HG03175 (cell line): ENCODE measurements around the gene LARGE2.
A peak's percentile ranks its signal among the peaks of the same experiment; 100 is the strongest.
"Not testable (repeated sequence)": the region's sequence is repeated elsewhere in the genome, so short reads cannot be mapped to it uniquely, and the experiment has no call there.

Source experiments
- ATAC-seq: cut with Tn5 transposase; IDR thresholded peaks from one replicate; pipeline ENCODE4 v1.9.1; 2021; ENCODE audit warnings: mild to moderate bottlenecking, moderate library complexity; ENCODE audit not compliant: unreplicated experiment

LARGE2 gene

DNA sequence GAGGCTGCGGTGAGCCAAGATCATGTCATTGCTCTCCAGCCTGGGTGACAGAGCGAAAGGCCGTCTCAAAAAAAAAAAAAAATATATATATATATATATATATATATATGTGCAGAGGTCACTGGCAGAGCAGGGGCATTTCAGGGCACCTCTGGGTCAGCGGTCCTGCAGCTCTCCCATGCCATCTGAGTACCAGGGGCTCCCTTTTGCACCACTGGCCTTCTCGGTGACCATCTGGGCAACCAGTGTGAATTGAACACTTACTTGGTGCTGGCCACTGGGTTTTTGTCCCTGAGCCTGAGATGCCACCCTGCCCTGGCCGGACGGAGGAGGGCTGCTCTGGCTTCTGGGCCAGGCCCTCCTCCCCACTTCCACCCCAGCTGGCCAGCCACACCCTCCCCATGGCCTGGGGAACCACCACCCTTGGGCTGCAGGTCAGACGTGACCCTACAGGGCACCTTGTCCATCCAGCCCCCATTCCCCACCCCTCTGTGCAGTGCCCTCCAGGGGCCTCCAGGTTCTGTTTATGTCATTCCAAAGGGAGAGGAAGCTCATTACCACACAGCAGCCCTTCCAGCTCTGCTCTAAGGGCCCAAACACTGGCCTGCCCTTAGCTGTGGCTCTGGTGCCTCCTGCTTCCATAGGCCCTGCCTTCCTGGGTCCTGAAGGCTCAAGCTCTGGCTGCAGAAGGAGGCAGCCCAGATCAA is 26.8 kb upstream of the LARGE2 start:
- no peak for ATAC-seq

DNA sequence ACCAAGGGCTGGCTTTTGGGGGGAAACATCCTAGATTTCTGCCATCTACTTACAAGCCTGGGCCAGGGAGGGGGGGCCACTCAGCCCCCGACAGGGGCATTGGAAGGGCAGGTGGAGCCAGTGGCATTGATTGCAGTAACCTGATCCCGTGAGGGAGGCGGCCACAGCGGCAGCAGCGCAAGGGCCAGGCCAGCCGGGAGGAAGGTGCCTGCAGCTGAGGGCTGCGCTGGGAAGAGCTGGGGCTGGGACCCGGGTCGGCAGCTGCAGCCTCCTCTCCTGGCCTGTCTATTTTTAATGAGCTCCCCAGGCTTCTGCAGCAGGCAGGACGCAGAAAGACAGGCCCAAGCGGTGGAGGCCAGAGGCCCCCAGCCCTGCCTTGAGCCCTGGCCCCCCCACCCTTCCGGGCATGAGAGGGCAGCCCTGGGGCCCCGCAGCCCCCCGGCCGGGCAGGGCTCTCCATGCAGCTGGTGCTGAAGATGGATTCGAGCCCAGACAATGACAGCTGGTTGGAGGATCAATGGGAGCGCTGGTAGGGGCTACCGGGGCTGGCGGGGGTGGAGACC is 26.0 kb upstream of the LARGE2 start:
- no peak for ATAC-seq

DNA sequence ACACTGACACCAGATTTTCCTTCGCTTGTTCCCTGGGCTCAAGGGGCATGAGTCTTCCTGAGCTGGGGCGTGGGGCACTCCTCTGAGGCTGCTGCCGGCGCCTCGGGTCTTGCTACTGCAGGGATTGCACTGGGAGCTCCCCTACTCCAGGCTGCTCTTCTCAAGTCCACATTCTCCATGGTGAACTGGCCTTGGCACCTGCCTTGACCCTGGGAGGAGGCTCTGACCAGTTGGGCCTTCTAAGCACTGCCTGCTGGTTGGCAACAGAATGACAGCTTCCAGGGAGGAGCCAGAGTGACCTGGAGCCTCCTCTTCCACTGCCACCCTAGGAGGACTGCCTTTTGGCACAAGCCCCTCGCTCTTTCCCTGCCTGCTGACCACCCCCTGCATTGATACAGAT is 24.9 kb upstream of the LARGE2 start:
- ATAC-seq = no peak

DNA sequence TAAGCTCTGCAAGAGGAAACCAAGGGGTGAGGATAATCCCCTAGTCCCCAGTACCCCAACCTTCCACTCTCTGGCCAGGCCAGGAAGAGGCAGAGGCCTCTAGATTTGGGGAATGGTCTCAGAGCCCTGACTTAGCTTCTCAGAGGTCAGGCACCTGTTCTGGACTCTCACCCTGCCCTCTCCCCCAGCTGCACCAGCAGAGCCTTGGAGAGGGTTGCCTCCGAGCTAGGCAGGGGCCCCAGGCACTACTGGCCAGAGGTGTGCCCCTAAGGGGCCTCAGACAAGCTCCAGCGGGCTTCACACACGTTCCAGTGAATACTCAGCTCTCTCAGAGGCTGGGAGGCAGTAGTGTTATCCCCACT is 23.4 kb upstream of the LARGE2 start:
- no peak for ATAC-seq

DNA sequence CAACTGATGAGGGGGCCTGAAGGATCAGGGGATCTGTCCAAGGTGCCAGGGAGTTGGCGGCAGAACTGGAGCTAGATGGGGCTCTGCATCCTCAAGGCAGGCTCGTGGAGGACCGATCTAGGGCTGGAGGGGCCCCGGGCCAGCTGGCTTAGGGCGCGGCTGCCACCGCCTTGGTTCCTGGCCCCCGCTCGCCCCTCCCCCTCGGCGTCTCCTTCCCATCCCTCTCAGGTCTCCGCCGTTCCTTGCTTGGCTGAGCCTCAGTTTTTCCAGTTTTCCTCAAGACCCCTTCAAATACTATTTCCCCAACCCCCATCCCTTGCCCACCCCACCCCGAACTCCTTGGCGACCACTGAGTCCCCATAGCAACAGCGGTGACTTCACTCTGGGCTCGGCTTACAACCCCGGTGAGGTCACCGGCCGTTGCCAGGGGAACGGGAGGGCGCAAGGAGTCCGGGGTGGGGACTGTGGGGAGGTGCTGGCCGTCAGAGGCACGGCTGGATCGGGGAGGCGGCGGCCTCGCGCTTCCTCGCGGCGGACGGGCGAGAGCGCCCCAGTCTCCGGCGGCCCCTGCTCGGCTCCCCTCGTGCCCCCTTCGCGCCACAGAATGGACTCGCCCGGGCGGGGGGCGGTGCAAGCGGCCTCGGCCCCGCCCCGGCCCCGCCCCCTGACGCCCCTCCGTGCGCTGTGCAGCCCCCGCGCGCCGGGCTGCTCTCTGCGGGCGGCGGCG is 22.8 kb upstream of the LARGE2 start:
- ATAC-seq = peak; percentile 59

DNA sequence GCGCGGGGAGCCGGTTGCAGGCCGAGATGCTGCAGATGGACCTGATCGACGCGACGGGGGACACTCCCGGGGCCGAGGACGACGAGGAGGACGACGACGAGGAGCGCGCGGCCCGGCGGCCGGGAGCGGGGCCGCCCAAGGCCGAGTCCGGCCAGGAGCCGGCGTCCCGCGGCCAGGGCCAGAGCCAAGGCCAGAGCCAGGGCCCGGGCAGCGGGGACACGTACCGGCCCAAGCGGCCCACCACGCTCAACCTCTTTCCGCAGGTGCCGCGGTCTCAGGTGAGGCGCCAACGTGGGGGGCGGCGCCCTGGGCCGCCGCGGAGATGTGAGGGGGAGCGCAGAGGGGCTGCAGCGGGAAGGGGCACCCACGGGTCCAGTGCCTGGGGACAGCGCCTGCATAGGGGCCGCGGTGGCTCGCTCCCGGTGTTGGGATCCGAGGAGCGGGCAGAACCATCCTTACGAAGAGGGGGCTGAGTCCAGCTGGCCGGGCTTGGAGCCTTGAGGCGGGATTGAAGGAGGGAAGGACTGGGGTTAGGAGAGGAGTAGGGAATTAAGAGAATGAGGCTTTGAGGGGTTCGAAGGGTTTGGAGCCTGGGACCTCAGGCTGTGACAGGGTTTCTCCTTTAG is 22.2 kb upstream of the LARGE2 start:
- ATAC-seq = not testable (repeated sequence)

DNA sequence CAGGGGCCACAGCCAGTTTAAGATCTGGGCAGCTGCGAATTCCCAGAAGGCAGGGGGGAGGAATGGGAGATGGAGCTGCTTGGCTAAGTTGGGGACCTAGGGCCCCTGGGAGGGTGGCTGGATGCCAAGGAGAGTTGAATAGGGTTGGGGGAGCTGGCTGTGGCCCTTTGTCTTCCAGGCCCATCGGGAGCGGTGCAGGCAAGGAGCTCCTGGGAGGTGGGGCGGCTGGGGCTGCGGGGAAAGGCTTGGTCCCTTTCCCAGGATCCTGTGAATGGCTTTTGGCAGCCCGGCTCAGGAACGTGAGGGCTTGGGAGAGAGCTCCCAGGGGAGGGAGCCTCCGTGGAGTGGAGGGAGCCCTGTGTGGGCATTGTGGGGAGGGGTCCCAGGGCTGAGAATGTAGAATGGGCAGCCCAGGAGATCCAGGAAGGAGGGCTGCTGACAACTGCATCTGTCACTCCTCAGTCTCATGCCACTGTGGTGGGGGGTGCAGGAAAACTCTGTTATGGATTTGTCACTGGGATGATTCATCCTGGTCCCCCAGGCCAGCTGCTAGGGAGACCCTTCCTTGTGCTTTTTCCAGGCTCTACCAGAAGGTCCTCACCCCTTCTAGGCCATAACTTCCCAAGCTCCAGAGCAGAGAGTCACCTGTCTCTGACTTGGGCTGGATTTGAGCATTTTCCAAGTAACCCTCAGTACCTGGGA is 21.4 kb upstream of the LARGE2 start:
- no peak for ATAC-seq

DNA sequence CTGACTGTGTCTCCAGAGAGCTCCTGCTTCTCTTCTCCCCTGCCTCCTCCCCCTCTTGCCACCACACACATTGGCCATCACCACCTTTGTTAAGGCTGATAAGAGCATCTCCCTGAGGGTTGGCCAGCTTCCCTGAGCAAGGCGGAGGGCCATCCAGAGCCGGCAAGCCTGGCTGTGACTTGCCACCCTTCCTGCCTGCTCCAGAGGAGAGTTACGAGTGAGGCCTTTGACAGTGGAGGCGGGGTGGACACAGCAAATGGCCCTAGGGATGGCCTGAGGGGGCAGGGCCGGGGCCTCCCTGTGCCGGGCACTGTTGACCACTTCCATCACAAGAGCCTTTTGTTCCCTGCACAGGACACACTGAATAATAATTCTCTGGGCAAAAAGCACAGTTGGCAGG is 20.8 kb upstream of the LARGE2 start:
- no peak for ATAC-seq

DNA sequence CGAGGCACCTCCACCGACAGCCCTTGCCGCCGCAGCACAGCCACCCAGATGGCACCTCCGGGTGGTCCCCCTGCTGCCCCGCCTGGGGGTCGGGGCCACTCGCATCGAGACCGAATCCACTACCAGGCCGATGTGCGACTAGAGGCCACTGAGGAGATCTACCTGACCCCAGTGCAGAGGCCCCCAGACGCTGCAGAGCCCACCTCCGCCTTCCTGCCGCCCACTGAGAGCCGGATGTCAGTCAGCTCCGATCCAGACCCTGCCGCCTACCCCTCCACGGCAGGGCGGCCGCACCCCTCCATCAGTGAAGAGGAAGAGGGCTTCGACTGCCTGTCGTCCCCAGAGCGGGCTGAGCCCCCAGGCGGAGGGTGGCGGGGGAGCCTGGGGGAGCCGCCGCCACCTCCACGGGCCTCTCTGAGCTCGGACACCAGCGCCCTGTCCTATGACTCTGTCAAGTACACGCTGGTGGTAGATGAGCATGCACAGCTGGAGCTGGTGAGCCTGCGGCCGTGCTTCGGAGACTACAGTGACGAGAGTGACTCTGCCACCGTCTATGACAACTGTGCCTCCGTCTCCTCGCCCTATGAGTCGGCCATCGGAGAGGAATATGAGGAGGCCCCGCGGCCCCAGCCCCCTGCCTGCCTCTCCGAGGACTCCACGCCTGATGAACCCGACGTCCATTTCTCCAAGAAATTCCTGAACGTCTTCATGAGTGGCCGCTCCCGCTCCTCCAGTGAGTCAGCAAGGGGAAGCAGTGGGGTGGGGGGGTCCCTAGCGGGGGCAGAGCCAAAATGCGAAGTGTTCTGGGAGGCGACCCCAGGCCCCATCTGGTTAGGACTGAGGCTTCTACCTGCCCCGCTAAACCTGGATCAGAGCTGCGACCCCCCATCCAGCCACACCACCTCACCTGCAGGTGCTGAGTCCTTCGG is 19.7 kb upstream of the LARGE2 start:
- no peak for ATAC-seq

DNA sequence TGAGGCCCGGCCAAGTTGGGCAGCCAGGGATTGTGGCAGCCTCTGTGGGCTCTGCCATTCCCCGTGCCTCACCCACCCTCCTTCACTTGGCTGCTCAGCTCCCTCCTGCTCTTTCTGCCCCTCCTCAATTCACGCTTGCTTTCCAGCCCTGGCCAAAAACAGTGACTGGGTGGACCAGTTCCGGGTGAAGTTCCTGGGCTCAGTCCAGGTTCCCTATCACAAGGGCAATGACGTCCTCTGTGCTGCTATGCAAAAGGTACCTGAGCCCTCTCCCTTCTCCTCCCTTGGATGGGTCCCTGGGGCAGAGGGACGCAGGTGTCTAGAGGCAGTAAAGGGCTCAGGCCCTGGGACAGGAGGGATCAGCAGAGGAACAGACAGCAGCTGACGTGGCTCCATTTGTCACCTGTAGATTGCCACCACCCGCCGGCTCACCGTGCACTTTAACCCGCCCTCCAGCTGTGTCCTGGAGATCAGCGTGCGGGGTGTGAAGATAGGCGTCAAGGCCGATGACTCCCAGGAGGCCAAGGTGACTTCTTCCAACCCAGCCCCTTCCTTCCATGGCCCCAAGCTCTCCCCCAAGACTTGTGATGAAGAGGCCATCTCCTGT is 18.0 kb upstream of the LARGE2 start:
- no peak for ATAC-seq

DNA sequence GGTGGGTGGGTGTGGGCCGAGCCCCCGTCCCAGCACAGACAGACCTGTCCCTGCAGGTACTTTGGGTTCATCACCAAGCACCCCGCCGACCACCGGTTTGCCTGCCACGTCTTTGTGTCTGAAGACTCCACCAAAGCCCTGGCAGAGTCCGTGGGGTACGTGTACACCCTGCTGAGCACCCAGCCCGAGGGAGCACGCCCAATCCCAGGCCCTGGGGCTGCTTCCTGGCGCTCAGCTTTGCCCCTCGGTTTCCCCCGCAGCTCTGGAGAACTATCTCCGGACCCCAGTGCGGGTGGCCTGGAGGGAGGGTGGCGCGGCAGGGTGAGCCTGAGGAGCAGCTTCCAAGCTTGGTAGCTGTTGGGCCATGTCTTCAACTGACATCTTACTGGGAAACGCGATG is 17.4 kb upstream of the LARGE2 start:
- no peak for ATAC-seq

DNA sequence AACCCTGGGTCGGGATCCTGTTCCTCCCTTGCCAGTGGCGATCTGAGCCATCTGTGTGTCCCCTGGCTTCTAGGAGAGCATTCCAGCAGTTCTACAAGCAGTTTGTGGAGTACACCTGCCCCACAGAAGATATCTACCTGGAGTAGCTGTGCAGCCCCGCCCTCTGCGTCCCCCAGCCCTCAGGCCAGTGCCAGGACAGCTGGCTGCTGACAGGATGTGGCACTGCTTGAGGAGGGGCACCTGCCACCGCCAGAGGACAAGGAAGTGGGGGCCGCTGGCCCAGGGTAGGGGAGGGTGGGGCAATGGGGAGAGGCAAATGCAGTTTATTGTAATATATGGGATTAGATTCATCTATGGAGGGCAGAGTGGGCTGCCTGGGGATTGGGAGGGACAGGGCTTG is 16.9 kb upstream of the LARGE2 start:
- ATAC-seq = not testable (repeated sequence)

DNA sequence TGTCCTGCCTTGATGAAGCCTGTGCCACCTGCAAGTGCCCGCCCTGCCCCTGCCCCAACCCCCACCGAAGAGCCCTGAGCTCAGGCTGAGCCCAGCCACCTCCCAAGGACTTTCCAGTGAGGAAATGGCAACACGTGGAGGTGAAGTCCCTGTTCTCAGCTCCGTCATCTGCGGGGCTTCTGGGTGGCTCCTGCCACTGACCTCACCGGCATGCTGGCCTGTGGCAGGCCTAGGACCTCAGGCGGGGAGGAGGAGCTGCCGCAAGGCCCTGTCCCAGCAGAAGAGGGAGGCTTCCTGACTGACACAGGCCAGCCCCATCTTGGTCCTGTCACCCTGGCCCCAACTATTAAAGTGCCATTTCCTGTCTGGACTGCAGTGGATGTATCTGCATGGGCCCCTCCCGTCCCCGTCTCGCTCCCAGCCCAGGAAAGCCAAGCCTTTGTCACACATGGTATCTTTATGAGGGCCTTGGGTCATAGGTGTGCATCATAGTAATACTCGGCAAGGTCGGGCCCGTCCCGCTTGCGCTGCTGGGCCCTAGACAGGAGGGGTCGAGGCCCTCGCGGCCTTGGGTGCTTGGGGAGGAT is 16.3 kb upstream of the LARGE2 start:
- ATAC-seq = no peak

DNA sequence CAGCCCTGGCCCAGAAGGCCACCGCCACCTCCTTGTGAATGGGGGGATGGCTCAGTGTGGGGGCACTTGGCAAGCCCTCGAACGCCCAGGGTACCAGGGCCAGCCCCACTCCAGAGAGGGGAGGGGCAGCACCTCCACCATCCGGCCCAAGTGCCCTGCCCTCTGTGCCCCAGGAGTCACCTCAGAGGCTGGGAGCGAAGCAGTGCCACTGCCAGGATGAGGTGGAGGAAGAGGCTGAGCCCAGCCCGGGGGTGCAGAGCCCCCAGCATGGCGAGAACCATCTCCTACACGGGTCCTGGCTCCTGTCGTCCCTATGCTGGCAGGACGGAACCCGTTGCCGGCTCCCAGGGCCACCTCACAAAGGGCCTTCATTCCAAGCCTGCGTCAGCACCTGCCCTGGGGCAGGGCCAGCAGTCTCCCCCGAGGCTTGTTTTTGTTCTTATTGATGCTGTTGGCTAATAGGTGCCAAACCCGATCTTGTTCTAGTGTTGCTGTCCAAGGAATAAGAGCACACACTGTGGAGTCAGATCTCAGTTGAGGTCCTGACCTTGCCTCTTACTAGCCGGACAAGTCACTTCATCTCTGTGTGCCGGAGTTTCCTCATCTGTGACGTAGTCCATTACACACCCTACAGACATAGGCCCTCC is 15.4 kb upstream of the LARGE2 start, which contains the start of gene FREY1:
Gene FREY1 (minus strand): TSS at position 307 of the 647 bp plus-strand sequence. CDS start 26 bp downstream, at position 281.
- ATAC-seq = no peak

DNA sequence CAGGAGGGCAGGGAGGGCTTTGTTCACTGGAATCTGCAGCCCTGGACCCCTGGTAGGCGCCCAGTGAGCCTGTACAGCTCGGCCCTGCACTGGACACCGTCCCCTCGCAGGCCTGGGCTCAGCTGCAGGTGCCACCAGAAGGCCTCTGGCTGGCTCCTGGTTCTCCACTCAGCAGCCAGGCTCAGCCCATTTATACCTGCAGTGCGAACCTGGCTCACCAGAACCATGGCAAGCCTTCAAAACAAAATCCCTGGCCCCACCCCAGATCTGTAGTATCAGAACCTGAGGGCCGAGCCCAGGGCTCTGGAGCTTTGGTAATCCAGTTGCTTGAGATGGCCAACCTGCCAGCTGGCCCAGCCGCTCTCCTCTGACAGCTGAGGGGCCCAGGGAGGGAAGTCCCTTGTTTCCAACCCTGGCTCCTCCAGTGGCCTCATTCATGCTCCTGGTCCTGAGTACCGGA is 14.5 kb upstream of the LARGE2 start:
- no peak for ATAC-seq

DNA sequence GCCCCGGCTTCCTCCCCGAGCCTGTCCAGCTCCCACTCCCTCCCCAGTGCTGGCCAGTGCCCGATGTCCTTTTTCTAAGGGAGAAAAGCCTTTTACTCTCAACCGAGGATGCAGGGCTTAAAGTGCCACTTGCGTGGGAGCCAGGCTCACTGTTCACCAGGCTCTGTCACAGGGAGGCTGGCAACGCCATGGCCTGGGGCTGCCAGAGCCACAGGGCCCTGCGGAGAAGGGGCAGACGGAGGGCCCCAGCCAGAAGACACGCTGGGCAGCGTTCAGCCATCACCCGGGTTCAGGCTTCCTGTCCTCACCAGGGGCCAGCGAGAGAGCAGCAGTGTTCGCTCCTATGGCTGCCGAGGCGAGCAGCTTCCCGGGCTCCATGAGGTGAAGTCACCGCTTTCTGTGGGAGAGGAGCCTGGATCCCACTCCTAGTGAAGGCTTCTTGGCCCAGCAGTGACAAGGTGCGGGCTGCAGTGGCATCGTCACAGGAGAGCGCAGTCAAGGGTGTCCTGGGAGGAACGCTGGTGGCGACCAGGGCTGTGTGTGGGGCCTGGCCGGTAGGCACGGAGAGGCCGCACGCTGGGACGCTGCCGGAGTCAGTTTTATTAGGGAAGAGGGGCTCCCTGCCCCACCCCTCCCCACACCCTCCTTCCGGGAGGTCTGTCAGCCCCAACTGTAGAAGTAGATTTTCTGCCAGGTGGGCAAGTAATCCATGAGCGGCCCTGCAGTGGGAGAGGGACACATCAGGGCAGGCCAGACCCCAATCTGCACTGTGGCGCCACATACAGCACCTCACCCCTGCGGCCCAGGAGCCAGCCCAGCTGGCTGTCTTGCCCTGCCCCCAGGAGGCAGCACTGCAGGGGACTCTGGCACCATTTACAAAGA is 12.6 kb upstream of the LARGE2 start:
- ATAC-seq = no peak

DNA sequence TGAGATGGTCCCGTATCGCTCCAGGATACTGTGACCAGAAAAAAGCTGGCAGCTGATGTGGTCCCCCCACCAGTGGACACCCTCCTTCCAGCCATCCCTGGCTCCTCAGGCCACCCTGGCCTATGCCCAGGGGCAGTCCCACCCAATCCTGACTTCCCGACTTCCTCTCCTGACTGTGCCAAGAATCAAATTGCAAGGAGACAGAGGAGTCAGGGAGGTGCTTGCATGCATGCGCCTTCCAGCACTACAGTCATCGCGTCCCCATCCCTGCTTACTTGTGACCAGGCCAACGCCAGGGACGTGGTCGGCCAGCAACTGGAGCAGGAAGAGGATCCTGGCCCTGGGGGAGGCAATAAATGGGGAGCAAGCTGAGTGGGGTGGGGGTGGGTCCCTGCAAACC is 11.8 kb upstream of the LARGE2 start:
- no peak for ATAC-seq

DNA sequence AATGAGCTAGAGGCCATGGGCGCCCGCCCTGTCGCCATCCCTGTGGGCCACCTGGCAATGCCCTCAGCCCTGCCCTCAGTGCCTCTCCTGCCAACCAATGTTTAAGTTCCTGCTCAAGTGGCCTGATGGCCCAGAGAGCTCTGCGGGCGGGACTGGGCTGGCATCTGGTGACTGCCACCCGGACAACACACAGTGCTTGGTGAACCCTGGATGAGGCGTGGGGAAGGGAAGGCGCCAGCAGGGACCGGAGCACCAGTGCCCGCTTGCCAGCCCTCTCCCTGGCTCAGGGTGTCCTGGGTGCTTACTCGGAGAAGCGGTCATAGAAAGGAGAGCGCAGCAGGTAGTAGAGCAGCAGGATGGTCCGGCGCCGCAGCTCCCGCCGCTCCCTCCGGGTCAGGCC is 8.9 kb upstream of the LARGE2 start:
- no peak for ATAC-seq
